ENCODE data around the gene AFAP1.

- TF ChIP-seq, protein P1, sequence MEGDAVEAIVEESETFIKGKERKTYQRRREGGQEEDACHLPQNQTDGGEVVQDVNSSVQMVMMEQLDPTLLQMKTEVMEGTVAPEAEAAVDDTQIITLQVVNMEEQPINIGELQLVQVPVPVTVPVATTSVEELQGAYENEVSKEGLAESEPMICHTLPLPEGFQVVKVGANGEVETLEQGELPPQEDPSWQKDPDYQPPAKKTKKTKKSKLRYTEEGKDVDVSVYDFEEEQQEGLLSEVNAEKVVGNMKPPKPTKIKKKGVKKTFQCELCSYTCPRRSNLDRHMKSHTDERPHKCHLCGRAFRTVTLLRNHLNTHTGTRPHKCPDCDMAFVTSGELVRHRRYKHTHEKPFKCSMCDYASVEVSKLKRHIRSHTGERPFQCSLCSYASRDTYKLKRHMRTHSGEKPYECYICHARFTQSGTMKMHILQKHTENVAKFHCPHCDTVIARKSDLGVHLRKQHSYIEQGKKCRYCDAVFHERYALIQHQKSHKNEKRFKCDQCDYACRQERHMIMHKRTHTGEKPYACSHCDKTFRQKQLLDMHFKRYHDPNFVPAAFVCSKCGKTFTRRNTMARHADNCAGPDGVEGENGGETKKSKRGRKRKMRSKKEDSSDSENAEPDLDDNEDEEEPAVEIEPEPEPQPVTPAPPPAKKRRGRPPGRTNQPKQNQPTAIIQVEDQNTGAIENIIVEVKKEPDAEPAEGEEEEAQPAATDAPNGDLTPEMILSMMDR (IDR thresholded peaks at IDR 0.05), result no peak
- TF ChIP-seq POLR2A (IDR thresholded peaks at IDR 0.05) (no peak), POLR2AphosphoS5 (IDR thresholded peaks at IDR 0.05) (no peak)
Observed at GRCh38 chr4:7820031-7820818, 119.4 kb downstream of the AFAP1 start.
